IgD-negative memory B cell (primary cell): ENCODE measurements around the gene DLG2. TPM values are rescaled to one million over a fixed set of nuclear protein-coding genes. Genes with fewer than 3 reads are reported as not detected.
"Not testable (repeated sequence)": the region's sequence is repeated elsewhere in the genome, so short reads cannot be mapped to it uniquely, and the experiment has no call there.

Experiments used
- H3K27ac Mint-ChIP-seq, 3 donors: one replicate each; pipeline ENCODE4 v1.8.0; 2020 to 2022; ENCODE audit warnings: mild to moderate bottlenecking in 3 of 3, mixed read lengths in 3 of 3, moderate library complexity in 1 of 3
- H3K27me3 Mint-ChIP-seq: one replicate; pipeline ENCODE4 v1.8.0; 2021; ENCODE audit warnings: mixed read lengths
- H3K36me3 Mint-ChIP-seq: one replicate; pipeline ENCODE4 v1.8.0; 2020; ENCODE audit warnings: mild to moderate bottlenecking, mixed read lengths
- H3K4me1 Mint-ChIP-seq, 3 donors: one replicate each; pipeline ENCODE4 v1.8.0; 2020 to 2022; ENCODE audit warnings: mixed read lengths in 3 of 3, mild to moderate bottlenecking in 1 of 3
- H3K4me3 Mint-ChIP-seq, 4 donors: one replicate each; pipeline ENCODE4 v1.8.0; 2020 to 2022; ENCODE audit warnings: mild to moderate bottlenecking in 4 of 4, mixed read lengths in 4 of 4, moderate library complexity in 3 of 4
- H3K9me3 Mint-ChIP-seq, 3 donors: one replicate each; pipeline ENCODE4 v1.8.0; 2020 to 2021; ENCODE audit warnings: mixed read lengths in 3 of 3, mild to moderate bottlenecking in 1 of 3
- polyA plus RNA-seq: library from polyadenylated mRNA; unstranded; fragments of 300-500 nt; fragmentation: Illumina TruSeq; gene quantifications from one replicate; pipeline ENCODE4 v1.2.3, GENCODE V29; 2021

Gene DLG2
- polyA plus RNA-seq, 1 donor from 2014 or later: 2.0 TPM

GRCh38 chr11:83773950-83774880 is 1852.9 kb downstream of the DLG2 start:
- Mint-ChIP-seq H3K27ac (no peak overlapping the region), H3K4me1 (no peaks in the 10 kb centered on the region), H3K36me3 (no peaks in the 10 kb centered on the region), H3K27me3 (peaks cover 5% of the 10 kb centered on the region), H3K4me3 (no peak overlapping the region), H3K9me3 (peaks cover 0 to 4% (median 0%) of the 10 kb centered on the region in 3 donors)

- Mint-ChIP-seq H3K4me1 (no peaks in the 10 kb centered on the region), H3K36me3 (no peaks in the 10 kb centered on the region), H3K9me3 (peaks cover 0 to 2% (median 0%) of the 10 kb centered on the region in 3 donors), H3K4me3 (no peak overlapping the region), H3K27me3 (peaks cover 2% of the 10 kb centered on the region), H3K27ac (no peak overlapping the region)
Observed at GRCh38 chr11:83768489-83768888, 1858.7 kb downstream of the DLG2 start.

GRCh38 chr11:83766932-83767331 is 1860.2 kb downstream of the DLG2 start:
- H3K9me3 Mint-ChIP-seq: peaks cover 0 to 2% (median 0%) of the 10 kb centered on the region in 3 donors
- H3K4me1 Mint-ChIP-seq: no peaks in the 10 kb centered on the region
- H3K4me3 Mint-ChIP-seq: no peak overlapping the region
- peaks cover 5% of the 10 kb centered on the region for H3K27me3 Mint-ChIP-seq
- no peaks in the 10 kb centered on the region for H3K36me3 Mint-ChIP-seq
- no peak overlapping the region for H3K27ac Mint-ChIP-seq

- H3K4me3 Mint-ChIP-seq: no peak overlapping the region
- no peaks in the 10 kb centered on the region for H3K4me1 Mint-ChIP-seq
Observed at GRCh38 chr11:83764643-83765042, 1862.5 kb downstream of the DLG2 start.

GRCh38 chr11:83760932-83761331 is 1866.2 kb downstream of the DLG2 start:
- Mint-ChIP-seq H3K36me3 (no peaks in the 10 kb centered on the region), H3K4me3 (no peak overlapping the region), H3K27me3 (peaks cover 3% of the 10 kb centered on the region), H3K27ac (no peak overlapping the region), H3K9me3 (no peaks in the 10 kb centered on the region), H3K4me1 (no peaks in the 10 kb centered on the region)

More at GRCh38 chr11:83764643-83765042, 1862.5 kb downstream of the DLG2 start:
- no peaks in the 10 kb centered on the region for H3K9me3 Mint-ChIP-seq
- H3K36me3 Mint-ChIP-seq: no peaks in the 10 kb centered on the region
- peaks cover 3% of the 10 kb centered on the region for H3K27me3 Mint-ChIP-seq
- no peak overlapping the region for H3K27ac Mint-ChIP-seq

GRCh38 chr11:83759148-83759547 is 1868.0 kb downstream of the DLG2 start:
- Mint-ChIP-seq H3K4me1 (no peaks in the 10 kb centered on the region), H3K27me3 (peaks cover 3% of the 10 kb centered on the region), H3K9me3 (no peaks in the 10 kb centered on the region), H3K4me3 (no peak overlapping the region), H3K36me3 (no peaks in the 10 kb centered on the region), H3K27ac (no peak overlapping the region)

GRCh38 chr11:83751041-83751440 is 1876.1 kb downstream of the DLG2 start:
- H3K4me1 Mint-ChIP-seq: no peaks in the 10 kb centered on the region
- H3K4me3 Mint-ChIP-seq: no peak overlapping the region
- peaks cover 10% of the 10 kb centered on the region for H3K27me3 Mint-ChIP-seq
- H3K27ac Mint-ChIP-seq: no peak overlapping the region
- H3K9me3 Mint-ChIP-seq: no peaks in the 10 kb centered on the region
- H3K36me3 Mint-ChIP-seq: no peaks in the 10 kb centered on the region

GRCh38 chr11:83746921-83747585 is 1880.1 kb downstream of the DLG2 start:
- Mint-ChIP-seq H3K4me3 (no peak overlapping the region), H3K4me1 (peaks cover 0 to 1% (median 0%) of the 10 kb centered on the region in 3 donors)

GRCh38 chr11:83744620-83745192 is 1882.4 kb downstream of the DLG2 start:
- Mint-ChIP-seq H3K27ac (no peak overlapping the region), H3K4me1 (peaks cover 0 to 1% (median 0%) of the 10 kb centered on the region in 3 donors), H3K4me3 (no peak overlapping the region), H3K36me3 (no peaks in the 10 kb centered on the region), H3K9me3 (peaks cover 4 to 23% (median 4%) of the 10 kb centered on the region in 3 donors), H3K27me3 (peaks cover 2% of the 10 kb centered on the region)

More at GRCh38 chr11:83746921-83747585, 1880.1 kb downstream of the DLG2 start:
- Mint-ChIP-seq H3K9me3 (peaks cover 2 to 23% (median 4%) of the 10 kb centered on the region in 3 donors), H3K27ac (no peak overlapping the region), H3K36me3 (no peaks in the 10 kb centered on the region), H3K27me3 (peaks cover 8% of the 10 kb centered on the region)

GRCh38 chr11:83736684-83737083 is 1890.5 kb downstream of the DLG2 start:
- Mint-ChIP-seq H3K9me3 (peaks cover 0 to 2% (median 0%) of the 10 kb centered on the region in 3 donors), H3K27me3 (peaks cover 4% of the 10 kb centered on the region), H3K4me3 (no peak overlapping the region), H3K27ac (no peak overlapping the region), H3K36me3 (no peaks in the 10 kb centered on the region), H3K4me1 (no peaks in the 10 kb centered on the region)

GRCh38 chr11:83734120-83734519 is 1893.0 kb downstream of the DLG2 start:
- H3K27ac Mint-ChIP-seq: no peak overlapping the region
- H3K36me3 Mint-ChIP-seq: no peaks in the 10 kb centered on the region
- no peaks in the 10 kb centered on the region for H3K4me1 Mint-ChIP-seq
- peaks cover 7% of the 10 kb centered on the region for H3K27me3 Mint-ChIP-seq
- no peak overlapping the region for H3K4me3 Mint-ChIP-seq
- no peaks in the 10 kb centered on the region for H3K9me3 Mint-ChIP-seq

GRCh38 chr11:83731288-83731687 is 1895.9 kb downstream of the DLG2 start:
- not testable (repeated sequence) for H3K9me3 Mint-ChIP-seq, H3K27me3 Mint-ChIP-seq, H3K4me1 Mint-ChIP-seq, H3K36me3 Mint-ChIP-seq, H3K4me3 Mint-ChIP-seq, H3K27ac Mint-ChIP-seq

GRCh38 chr11:83728281-83728680 is 1898.9 kb downstream of the DLG2 start:
- Mint-ChIP-seq H3K9me3 (no peaks in the 10 kb centered on the region), H3K27me3 (peaks cover 12% of the 10 kb centered on the region), H3K27ac (no peak overlapping the region), H3K4me3 (no peak overlapping the region), H3K4me1 (peaks cover 8 to 19% (median 18%) of the 10 kb centered on the region in 3 donors), H3K36me3 (no peaks in the 10 kb centered on the region)

GRCh38 chr11:83727251-83727650 is 1899.9 kb downstream of the DLG2 start:
- Mint-ChIP-seq H3K27me3 (peaks cover 12% of the 10 kb centered on the region), H3K4me1 (peaks cover 8 to 19% (median 18%) of the 10 kb centered on the region in 3 donors), H3K4me3 (no peak overlapping the region)

GRCh38 chr11:83726316-83726715 is 1900.8 kb downstream of the DLG2 start:
- Mint-ChIP-seq H3K27ac (no peak overlapping the region), H3K9me3 (no peaks in the 10 kb centered on the region), H3K27me3 (peaks cover 12% of the 10 kb centered on the region), H3K4me1 (peaks cover 8 to 19% (median 18%) of the 10 kb centered on the region in 3 donors), H3K4me3 (no peak overlapping the region), H3K36me3 (no peaks in the 10 kb centered on the region)

More at GRCh38 chr11:83727251-83727650, 1899.9 kb downstream of the DLG2 start:
- Mint-ChIP-seq H3K9me3 (no peaks in the 10 kb centered on the region), H3K27ac (no peak overlapping the region), H3K36me3 (no peaks in the 10 kb centered on the region)
